ENCODE data around the gene PODNL1. TPM values are rescaled to one million over a fixed set of nuclear protein-coding genes. Genes with fewer than 3 reads are reported as not detected.
"Not testable (repeated sequence)": the region's sequence is repeated elsewhere in the genome, so short reads cannot be mapped to it uniquely, and the experiment has no call there.

Gene PODNL1
- polyA plus RNA-seq, 6 donors from 2014 or later, result not detected

DNA sequence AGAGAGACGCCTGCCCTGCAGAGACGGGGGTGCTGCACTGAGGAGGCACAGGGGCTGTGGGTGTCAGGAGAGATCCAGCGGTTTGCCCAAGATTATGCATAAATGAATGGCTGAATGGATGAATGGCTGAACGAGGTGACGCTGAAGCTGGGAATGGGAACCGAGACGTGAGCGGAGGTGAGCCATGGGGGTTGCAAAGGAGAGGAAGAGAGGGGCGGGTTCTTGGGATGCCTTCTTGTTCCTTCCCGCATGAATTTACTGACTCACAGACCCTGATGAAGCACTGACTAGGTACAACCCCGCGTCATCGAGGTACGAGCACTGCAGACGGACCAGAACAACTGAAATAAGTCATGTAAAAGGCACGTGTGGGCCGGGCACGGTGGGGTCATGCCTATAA is 30.8 kb upstream of the PODNL1 start:
- H3K9me3 Mint-ChIP-seq, result no peaks in the 10 kb centered on the region
- H3K4me1 Mint-ChIP-seq, result peaks cover under 1 to 3% (median 2%) of the 10 kb centered on the region in 3 donors
- ATAC-seq (ENCODE audit: low read depth in 2 of 2), result no peak
- no peaks in the 10 kb centered on the region for H3K27me3 Mint-ChIP-seq
- H3K36me3 Mint-ChIP-seq, result peaks cover 0 to 5% of the 10 kb centered on the region in 2 donors
- no peak overlapping the region for H3K4me3 Mint-ChIP-seq
- H3K27ac Mint-ChIP-seq, result peak overlapping the region in 1 of 6 donors; percentile 74
- DNase-seq, result no peak

DNA sequence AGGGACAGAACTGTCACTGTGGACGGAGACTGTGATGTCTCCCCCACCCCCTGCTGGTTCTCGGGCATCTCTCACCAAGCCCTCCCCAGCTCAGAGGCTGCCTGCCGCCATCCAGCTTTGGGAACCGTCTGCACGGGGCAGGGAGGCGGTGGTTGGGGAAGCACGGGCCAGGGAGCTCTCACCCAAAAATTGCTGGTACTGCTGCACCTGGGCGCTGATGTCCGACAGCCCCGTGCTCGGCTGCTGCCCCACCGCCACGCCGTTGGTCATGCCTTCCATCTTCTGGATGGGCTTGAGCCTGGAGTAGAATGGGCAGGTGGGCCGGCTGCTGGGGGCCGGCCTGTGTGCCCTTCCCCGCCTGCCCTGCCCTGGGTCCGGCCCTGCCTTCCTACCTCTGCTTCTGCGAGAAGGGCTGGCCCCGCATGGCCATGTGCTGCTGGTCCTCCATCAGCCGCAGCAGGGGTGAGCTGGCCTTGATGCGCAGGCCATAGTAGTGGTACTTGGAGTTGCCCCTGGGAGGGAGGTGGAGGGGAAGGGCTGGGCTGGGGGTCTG is 30.2 kb upstream of the PODNL1 start:
- Mint-ChIP-seq H3K27me3 (no peaks in the 10 kb centered on the region), H3K4me3 (no peak overlapping the region), H3K9me3 (no peaks in the 10 kb centered on the region), H3K4me1 (no peaks in the 10 kb centered on the region), H3K36me3 (peaks cover 0 to 5% of the 10 kb centered on the region in 2 donors), H3K27ac (no peak overlapping the region)
- DNase-seq (no peak), ATAC-seq (ENCODE audit: low read depth in 2 of 2) (no peak)

DNA sequence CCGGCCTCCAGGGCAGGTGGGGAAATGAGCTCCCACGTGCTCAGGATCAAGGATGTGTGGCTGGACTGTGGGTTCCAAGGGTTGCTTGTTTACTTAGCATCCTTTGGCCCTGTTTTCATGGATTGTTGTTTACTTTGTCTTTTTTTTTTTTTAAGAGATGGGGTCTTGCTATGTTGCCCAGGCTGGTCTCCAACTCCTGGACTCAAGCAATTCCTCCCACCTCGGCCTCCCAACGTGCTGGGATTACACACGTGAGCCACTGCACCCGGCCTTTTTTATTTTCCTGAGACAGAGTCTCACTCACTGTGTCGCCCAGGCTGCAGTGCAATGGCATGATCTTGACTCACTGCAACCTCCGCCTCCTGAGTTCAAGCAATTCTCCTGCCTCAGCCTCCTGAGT is 29.0 kb upstream of the PODNL1 start:
- H3K36me3 Mint-ChIP-seq; H3K27ac Mint-ChIP-seq; ATAC-seq (ENCODE audit: low read depth in 2 of 2); DNase-seq; H3K4me3 Mint-ChIP-seq; H3K4me1 Mint-ChIP-seq; H3K27me3 Mint-ChIP-seq; H3K9me3 Mint-ChIP-seq: not testable (repeated sequence)

DNA sequence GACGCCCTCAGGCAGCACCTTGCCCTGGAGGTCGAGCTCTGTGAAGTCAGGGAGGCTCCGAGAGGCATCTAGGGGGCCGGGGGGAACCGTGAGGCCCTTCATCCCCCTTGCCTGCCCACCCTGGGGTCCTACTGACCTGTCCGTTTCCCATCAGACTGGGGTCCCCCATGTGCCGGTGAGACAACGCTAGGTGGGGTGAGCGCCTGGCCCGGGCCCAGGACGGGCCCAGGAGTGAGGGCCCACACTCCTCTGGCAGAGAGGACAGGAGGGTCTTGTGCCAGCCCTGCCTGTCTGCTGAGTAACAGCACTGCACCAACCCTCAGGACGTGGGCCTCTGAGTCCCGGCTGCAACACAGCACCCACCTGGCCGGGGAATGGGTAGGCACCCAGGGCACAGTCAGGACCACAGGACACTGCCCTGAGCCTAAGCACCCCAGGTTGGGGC is 28.5 kb upstream of the PODNL1 start:
- Mint-ChIP-seq H3K4me1 (peaks cover 0 to under 1% (median 0%) of the 10 kb centered on the region in 3 donors), H3K9me3 (no peaks in the 10 kb centered on the region), H3K36me3 (peaks cover 0 to 5% of the 10 kb centered on the region in 2 donors), H3K27me3 (no peaks in the 10 kb centered on the region), H3K4me3 (no peak overlapping the region), H3K27ac (no peak overlapping the region)
- ATAC-seq (ENCODE audit: low read depth in 2 of 2), result no peak
- DNase-seq, result no peak

DNA sequence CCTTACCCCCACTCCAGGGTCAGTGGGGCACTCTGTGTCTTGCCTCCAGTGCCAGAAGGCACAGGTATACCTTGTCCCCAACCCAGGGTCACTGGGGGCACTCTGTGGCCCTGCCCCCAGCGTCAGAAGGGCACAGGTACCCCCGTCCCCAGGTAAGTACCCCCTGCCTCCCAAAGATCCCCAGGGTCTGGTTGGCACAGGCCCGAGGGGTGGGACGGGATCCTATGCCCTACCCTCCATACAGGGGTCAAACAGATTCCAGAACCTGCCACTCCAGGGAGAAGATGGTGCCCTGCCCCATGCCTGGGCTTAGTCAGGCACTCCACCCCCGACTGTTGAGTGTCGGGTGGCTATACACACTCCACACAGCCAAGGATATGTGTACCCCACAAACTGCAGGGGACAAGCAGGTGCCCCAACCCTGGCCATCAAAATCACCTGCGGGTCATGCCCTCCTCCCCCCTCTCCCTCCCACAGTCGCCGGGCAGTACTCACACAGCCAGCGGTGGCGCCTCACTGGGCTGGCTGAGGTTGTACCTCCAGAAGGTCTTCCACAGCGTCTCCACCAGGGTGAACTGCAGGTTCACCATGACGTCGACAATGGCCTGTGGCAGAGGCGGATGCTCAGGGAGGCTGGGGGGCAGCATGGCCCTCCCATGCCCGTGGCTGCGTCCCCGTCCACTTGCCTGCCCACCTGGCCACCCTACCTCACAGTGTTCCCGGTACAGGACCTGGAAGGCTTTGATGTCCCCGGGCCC is 27.9 kb upstream of the PODNL1 start:
- ATAC-seq (ENCODE audit: low read depth in 2 of 2), result no peak

DNA sequence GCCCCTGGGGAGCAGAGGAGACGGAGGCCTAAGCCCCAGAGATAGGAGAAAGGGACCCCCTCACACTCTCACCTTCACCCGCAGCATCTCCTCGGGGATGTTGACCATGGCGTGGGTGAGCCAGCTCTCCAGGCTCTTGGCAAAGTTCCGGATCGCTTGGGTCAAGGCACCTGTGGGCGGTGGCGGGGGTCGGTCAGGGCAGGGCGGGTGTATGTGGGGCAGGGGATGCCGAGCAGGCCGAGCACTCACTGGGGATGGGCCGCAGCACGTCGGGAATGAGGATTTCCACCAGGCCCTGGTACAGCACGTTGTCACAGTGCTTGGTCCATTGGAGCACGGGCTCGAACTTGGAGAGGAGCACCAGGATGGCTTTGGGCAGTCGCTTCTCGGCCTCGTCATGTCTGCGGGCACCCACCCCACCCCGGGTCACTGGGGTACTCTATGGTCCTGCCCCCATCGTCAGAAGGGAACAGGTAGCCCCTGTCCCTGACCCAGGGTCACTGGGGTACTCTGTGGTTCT is 27.2 kb upstream of the PODNL1 start:
- peaks cover 0 to 5% (median 0%) of the 10 kb centered on the region in 3 donors for H3K4me1 Mint-ChIP-seq
- peaks cover 5 to 6% of the 10 kb centered on the region in 2 donors for H3K36me3 Mint-ChIP-seq
- no peaks in the 10 kb centered on the region for H3K9me3 Mint-ChIP-seq
- H3K27ac Mint-ChIP-seq, result no peak overlapping the region
- DNase-seq, result no peak
- H3K4me3 Mint-ChIP-seq, result no peak overlapping the region
- H3K27me3 Mint-ChIP-seq, result no peaks in the 10 kb centered on the region
- ATAC-seq (ENCODE audit: low read depth in 2 of 2), result no peak

More for the DNA sequence above, 27.9 kb upstream of the PODNL1 start:
- Mint-ChIP-seq H3K36me3 (peaks cover 5% of the 10 kb centered on the region in 2 donors), H3K4me1 (peaks cover 0 to 5% (median 0%) of the 10 kb centered on the region in 3 donors), H3K9me3 (no peaks in the 10 kb centered on the region), H3K27ac (peak overlapping the region in 1 of 6 donors; percentile 65), H3K27me3 (no peaks in the 10 kb centered on the region), H3K4me3 (peak overlapping the region in 1 of 8 donors; percentile 25)
- no peak for DNase-seq

DNA sequence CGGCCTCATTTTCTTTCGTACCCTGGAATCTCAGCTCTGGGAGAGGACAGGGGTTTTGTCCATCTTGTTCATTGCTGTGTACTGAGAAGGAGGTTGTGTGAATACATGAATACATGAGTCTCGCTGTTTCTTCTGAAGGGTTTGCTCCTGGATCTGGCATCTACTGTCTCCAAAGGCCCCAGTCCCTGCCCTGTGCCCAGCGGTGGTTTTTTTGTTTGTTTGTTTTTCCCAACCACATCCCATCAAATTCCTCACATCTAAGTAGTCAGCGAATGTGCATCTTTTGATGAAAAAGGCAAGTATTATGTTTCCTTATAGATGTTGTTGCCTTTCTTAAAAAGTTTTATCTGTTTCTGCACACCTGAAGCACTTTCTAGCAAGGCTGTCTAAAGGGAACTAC is 26.6 kb upstream of the PODNL1 start:
- DNase-seq (no peak), ATAC-seq (ENCODE audit: low read depth in 2 of 2) (no peak)
- Mint-ChIP-seq H3K9me3 (no peaks in the 10 kb centered on the region), H3K36me3 (peaks cover 5 to 6% of the 10 kb centered on the region in 2 donors), H3K4me1 (peaks cover 0 to 5% (median 0%) of the 10 kb centered on the region in 3 donors), H3K4me3 (no peak overlapping the region), H3K27me3 (no peaks in the 10 kb centered on the region), H3K27ac (peak overlapping the region in 1 of 6 donors; percentile 7)

DNA sequence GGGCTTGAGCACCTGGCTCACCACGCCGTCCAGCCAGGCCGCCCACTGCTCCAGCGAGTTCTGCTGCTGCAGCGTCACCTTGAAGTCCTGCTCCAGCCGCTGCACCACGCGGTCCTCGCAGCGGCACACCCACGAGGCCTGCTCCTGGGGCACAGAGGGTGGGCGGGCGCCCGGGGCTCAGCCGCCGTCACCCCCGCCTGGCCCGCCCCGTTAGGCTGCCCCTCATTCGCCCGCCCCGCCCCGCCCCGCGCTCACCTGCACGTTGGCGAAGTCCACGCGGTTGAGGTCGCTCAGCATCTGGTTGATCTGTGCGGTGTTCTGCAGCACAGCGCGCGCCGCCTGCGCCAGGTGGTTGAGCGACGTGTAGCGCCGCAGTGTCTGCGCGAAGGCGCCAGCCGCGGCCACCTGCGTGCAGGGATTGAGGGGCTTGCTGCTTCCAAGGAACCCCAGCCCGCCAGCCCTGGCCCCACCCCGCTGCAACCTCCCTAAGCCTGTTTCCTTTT is 25.4 kb upstream of the PODNL1 start:
- no peak for ATAC-seq (ENCODE audit: low read depth in 2 of 2)
- Mint-ChIP-seq H3K27ac (no peak overlapping the region), H3K27me3 (no peaks in the 10 kb centered on the region), H3K4me3 (no peak overlapping the region), H3K9me3 (no peaks in the 10 kb centered on the region), H3K4me1 (peaks cover 0 to 5% (median 0%) of the 10 kb centered on the region in 3 donors), H3K36me3 (peaks cover 5 to 6% of the 10 kb centered on the region in 2 donors)
- no peak for DNase-seq

DNA sequence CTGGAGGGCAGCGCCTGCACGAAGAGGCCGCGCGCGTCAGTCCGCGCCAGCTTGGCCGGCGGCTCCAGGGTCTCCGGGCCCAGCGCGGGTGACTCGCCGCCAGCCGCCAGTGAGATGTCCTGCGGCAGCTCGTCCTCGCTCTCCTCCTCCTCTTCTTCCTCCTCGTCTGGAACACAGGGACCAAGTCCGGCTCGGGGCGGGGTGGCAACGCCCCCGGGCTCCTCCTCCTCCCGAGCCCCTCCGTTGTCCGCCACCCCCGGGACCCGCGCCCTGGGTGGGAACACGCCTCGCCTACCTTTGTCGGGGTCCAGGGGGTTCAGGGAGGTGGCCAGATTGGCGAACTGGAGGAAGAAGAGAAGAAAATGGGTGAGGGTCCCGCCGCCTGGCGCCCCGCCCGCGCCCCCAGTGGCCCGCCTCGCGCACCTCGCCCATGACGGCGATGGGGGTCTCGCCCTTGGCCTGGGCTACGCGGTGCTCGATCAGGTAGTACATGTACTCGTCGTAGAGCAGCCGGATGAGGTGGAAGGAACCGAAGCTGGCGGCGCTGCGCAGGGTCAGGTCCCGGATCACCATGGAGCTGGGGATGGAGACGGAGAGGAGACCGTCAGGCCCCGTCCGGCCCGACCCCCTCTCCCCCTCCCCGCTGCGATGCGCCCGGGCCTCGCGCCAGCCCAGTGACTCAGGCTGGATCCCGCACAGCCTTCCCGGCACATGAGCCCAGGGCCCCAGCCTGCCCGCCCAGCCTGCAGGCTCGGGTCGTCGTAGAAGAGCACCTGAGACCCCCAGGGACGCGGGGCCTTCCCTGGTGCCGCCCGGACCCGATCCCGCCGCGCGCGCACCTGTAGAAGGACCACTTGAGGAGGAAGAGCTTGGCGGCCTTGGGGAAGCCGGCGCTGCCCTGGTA is 24.7 kb upstream of the PODNL1 start:
- ATAC-seq (ENCODE audit: low read depth in 2 of 2), result no peak
- peaks cover 0 to 5% (median 0%) of the 10 kb centered on the region in 3 donors for H3K4me1 Mint-ChIP-seq
- H3K36me3 Mint-ChIP-seq, result peaks cover 5 to 6% of the 10 kb centered on the region in 2 donors
- H3K27ac Mint-ChIP-seq, result no peak overlapping the region
- no peak for DNase-seq
- H3K9me3 Mint-ChIP-seq, result no peaks in the 10 kb centered on the region
- no peak overlapping the region for H3K4me3 Mint-ChIP-seq
- no peaks in the 10 kb centered on the region for H3K27me3 Mint-ChIP-seq

DNA sequence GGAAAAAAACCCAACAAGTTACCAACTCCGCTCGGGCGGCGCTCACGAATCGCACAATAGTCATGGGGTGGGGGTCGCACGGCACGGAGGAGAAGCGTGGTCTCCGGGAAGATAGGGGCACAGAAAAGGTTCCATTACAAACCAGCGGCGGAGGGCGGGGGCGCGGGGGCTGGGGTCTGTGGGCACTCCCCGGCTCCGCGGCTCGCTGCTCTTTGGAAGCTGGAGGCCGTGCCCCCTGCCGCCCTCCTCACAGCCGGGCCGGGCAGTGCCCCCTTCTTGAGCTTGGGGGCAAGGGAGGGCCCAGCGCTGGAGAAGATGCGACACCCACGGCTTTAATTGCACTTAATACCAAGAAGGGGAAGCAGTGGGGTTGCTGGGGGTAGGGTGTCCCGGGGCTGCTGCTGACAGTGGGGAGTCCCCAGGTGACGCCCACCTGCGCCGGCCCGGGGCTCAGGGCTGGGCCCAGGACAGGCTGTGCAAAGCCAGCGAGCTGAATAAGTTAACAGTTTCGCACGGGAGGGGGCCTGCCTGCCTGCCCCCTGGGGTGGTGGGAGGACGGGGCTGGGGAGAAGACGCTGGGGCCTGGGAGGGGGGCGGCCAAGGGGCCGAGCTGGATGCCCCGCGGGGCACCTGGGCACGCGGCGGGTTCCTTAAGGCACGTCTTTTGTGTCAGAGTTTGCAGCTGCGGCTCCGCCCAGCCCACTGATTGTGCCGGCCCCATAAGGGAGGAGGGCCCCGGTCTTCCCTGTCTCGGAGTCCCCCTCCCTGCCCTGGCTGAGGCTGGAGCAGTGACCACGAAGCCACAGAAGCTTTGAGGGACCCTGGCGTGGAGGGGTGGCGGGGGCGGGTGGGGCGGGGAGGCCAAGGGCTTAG is 23.8 kb upstream of the PODNL1 start:
- Mint-ChIP-seq H3K4me3 (no peak overlapping the region), H3K27me3 (no peaks in the 10 kb centered on the region), H3K36me3 (peaks cover 5 to 6% of the 10 kb centered on the region in 2 donors), H3K4me1 (peaks cover 0 to 7% (median 0%) of the 10 kb centered on the region in 3 donors), H3K27ac (peak overlapping the region in 2 of 6 donors; percentile 34 to 56), H3K9me3 (no peaks in the 10 kb centered on the region)
- no peak for DNase-seq
- ATAC-seq (ENCODE audit: low read depth in 2 of 2), result peak in 1 of 2 donors; percentile 23

DNA sequence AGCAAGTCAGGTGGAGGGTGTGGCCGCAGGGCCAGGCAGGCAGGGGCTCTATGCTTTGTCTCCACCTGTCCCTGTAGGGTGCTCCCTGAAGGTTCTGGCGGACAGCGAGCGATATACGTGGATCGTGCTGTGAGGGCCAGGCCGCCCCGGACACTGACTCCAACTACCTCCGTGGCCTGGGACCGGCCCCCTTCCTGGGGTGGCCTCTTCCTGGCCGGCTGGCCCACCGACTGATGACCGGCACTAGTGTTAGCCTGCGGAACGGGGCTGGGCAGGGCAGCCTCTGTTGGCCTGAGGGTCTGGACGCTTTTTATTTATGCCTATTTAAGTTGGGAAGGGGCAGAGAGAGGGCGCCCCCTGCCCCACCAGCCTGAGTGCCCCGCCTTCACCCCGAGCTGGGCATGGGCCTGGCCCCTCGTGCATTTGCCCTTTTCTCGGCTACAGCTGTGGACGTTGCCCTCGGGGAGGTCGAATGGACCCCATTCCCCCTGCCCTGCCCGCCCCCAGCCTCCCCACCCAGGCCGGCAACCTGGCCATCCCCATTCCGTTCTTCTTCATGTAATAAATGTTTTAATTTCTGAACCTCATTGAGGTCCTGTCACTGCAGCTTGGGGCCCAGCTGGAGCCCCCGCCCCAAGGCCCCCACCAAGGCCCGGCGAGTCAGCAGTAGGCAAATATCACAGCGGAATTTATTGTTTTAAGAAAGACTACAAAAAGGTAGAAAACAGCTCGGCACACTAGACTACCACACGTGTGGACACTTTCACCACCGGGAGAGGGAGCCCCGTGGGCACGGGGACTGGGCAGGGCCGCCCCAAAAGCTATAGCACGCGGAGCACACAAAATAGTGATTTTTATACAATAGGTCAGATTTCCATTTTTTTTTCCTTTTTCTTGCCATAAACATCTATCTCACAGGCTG is 22.9 kb upstream of the PODNL1 start:
- Mint-ChIP-seq H3K27ac (peak overlapping the region in 4 of 6 donors; percentile 11 to 89 (median 44)), H3K9me3 (no peaks in the 10 kb centered on the region)
- no peak for ATAC-seq (ENCODE audit: low read depth in 2 of 2)

More for the DNA sequence above, 22.9 kb upstream of the PODNL1 start:
- H3K4me3 Mint-ChIP-seq, result no peak overlapping the region
- no peak for DNase-seq
- H3K36me3 Mint-ChIP-seq, result peaks cover 5 to 6% of the 10 kb centered on the region in 2 donors
- H3K27me3 Mint-ChIP-seq, result no peaks in the 10 kb centered on the region
- H3K4me1 Mint-ChIP-seq, result peaks cover 0 to 14% (median 0%) of the 10 kb centered on the region in 3 donors

All from naive B cell (primary cell).